ENCODE results near the gene GRIK3.

DNA sequence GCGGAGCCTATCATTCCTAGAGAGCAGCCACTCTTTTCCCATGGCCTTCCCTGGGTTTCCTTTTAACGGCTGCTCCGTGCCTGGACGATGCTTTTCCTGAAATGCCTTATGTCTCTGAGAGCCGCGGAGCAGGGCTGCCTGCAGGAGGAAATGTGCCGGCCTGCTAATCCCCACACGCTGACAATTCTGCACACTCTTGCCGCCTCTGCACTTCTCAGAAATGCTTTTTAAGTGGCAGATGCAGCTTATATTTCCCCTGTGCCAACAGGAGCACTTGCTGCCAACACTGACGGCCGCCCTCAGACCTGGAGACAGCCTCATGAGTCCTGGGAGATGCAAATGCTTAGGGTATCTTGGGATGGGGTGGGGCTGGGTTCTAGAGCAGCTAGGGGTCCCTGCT lies 253.2 kb downstream of the GRIK3 start:
- TF ChIP-seq, protein P1, sequence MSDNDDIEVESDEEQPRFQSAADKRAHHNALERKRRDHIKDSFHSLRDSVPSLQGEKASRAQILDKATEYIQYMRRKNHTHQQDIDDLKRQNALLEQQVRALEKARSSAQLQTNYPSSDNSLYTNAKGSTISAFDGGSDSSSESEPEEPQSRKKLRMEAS (IDR thresholded peaks at IDR 0.05), result no peak
- TF ChIP-seq CEBPB (IDR thresholded peaks at IDR 0.05; ENCODE audit: low read depth, low read length) (no peak), CTCF (IDR thresholded peaks at IDR 0.05; ENCODE audit: control extremely low read depth in 1 of 3, insufficient read depth in 1 of 3, low read depth in 1 of 3, low read length in 3 of 3) (no peak)
